WTC11 (cell line): ENCODE data around the gene SLC28A1.

Experiments used
- CREM ChIP-seq: sonication (generic); formaldehyde crosslinking; IDR thresholded peaks from 2 replicates; pipeline ENCODE4 v1.8.1; 2022; ENCODE audit warnings: mild to moderate bottlenecking, missing genetic modification reagents, moderate library complexity
- GABPB1 ChIP-seq: sonication (generic); formaldehyde crosslinking; IDR thresholded peaks from 2 replicates; pipeline ENCODE4 v1.8.1; 2023; ENCODE audit warnings: mild to moderate bottlenecking, missing genetic modification reagents
- IRF2 ChIP-seq: sonication (generic); formaldehyde crosslinking; IDR thresholded peaks from 2 replicates; pipeline ENCODE4 v1.8.0; 2022; ENCODE audit warnings: low read depth, missing genetic modification reagents, borderline replicate concordance
- KAT7 ChIP-seq: sonication (generic); formaldehyde crosslinking; IDR thresholded peaks from 2 replicates; pipeline ENCODE4 v1.8.1; 2023; ENCODE audit warnings: missing genetic modification reagents, mild to moderate bottlenecking, borderline replicate concordance
- SP1 ChIP-seq: sonication (generic); formaldehyde crosslinking; conservative IDR thresholded peaks from 2 replicates; pipeline ENCODE4 v1.8.1; 2022; ENCODE audit warnings: missing genetic modification reagents
- TCF7 ChIP-seq: sonication (generic); formaldehyde crosslinking; IDR thresholded peaks from 2 replicates; pipeline ENCODE4 v1.8.0; 2022; ENCODE audit warnings: mild to moderate bottlenecking, low read depth, missing genetic modification reagents, moderate library complexity
- USF2 ChIP-seq: sonication (generic); formaldehyde crosslinking; IDR thresholded peaks from 2 replicates; pipeline ENCODE4 v1.8.1; 2023; ENCODE audit warnings: mild to moderate bottlenecking, missing genetic modification reagents, moderate library complexity
- ZNF396 ChIP-seq: fragments of 250-450 bp; sonication (Bioruptor Pico); IDR thresholded peaks from 2 replicates; pipeline ENCODE4 v1.8.0; 2021; ENCODE audit warnings: mild to moderate bottlenecking, moderate library complexity, borderline replicate concordance
- TF ChIP-seq, protein P1 (sequence below): fragments of 250-450 bp; sonication (Bioruptor Pico); IDR thresholded peaks from 2 replicates; pipeline ENCODE4 v1.9.0; 2021; ENCODE audit warnings: mild to moderate bottlenecking
- TF ChIP-seq, protein P2 (sequence below): fragments of 200-600 bp; IDR thresholded peaks from 2 replicates; pipeline ENCODE4 v1.8.0; 2022; ENCODE audit warnings: antibody characterized with exemption
- TF ChIP-seq, protein P3 (sequence below): sonication (generic); formaldehyde crosslinking; IDR thresholded peaks from 2 replicates; pipeline ENCODE4 v1.8.1; 2023; ENCODE audit warnings: mild to moderate bottlenecking, missing genetic modification reagents

- TF ChIP-seq, protein P1, sequence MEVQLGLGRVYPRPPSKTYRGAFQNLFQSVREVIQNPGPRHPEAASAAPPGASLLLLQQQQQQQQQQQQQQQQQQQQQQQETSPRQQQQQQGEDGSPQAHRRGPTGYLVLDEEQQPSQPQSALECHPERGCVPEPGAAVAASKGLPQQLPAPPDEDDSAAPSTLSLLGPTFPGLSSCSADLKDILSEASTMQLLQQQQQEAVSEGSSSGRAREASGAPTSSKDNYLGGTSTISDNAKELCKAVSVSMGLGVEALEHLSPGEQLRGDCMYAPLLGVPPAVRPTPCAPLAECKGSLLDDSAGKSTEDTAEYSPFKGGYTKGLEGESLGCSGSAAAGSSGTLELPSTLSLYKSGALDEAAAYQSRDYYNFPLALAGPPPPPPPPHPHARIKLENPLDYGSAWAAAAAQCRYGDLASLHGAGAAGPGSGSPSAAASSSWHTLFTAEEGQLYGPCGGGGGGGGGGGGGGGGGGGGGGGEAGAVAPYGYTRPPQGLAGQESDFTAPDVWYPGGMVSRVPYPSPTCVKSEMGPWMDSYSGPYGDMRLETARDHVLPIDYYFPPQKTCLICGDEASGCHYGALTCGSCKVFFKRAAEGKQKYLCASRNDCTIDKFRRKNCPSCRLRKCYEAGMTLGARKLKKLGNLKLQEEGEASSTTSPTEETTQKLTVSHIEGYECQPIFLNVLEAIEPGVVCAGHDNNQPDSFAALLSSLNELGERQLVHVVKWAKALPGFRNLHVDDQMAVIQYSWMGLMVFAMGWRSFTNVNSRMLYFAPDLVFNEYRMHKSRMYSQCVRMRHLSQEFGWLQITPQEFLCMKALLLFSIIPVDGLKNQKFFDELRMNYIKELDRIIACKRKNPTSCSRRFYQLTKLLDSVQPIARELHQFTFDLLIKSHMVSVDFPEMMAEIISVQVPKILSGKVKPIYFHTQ, result no peak
- TF ChIP-seq ZNF396 (CRISPR knock-in tag) (no peak), CREM (CRISPR knock-in tag) (no peak), TCF7 (no peak), KAT7 (CRISPR knock-in tag) (no peak), USF2 (CRISPR knock-in tag) (no peak), SP1 (no peak), GABPB1 (CRISPR knock-in tag) (no peak), IRF2 (CRISPR knock-in tag) (no peak)
- TF ChIP-seq, protein P2, sequence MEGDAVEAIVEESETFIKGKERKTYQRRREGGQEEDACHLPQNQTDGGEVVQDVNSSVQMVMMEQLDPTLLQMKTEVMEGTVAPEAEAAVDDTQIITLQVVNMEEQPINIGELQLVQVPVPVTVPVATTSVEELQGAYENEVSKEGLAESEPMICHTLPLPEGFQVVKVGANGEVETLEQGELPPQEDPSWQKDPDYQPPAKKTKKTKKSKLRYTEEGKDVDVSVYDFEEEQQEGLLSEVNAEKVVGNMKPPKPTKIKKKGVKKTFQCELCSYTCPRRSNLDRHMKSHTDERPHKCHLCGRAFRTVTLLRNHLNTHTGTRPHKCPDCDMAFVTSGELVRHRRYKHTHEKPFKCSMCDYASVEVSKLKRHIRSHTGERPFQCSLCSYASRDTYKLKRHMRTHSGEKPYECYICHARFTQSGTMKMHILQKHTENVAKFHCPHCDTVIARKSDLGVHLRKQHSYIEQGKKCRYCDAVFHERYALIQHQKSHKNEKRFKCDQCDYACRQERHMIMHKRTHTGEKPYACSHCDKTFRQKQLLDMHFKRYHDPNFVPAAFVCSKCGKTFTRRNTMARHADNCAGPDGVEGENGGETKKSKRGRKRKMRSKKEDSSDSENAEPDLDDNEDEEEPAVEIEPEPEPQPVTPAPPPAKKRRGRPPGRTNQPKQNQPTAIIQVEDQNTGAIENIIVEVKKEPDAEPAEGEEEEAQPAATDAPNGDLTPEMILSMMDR, result no peak
- TF ChIP-seq, protein P3, sequence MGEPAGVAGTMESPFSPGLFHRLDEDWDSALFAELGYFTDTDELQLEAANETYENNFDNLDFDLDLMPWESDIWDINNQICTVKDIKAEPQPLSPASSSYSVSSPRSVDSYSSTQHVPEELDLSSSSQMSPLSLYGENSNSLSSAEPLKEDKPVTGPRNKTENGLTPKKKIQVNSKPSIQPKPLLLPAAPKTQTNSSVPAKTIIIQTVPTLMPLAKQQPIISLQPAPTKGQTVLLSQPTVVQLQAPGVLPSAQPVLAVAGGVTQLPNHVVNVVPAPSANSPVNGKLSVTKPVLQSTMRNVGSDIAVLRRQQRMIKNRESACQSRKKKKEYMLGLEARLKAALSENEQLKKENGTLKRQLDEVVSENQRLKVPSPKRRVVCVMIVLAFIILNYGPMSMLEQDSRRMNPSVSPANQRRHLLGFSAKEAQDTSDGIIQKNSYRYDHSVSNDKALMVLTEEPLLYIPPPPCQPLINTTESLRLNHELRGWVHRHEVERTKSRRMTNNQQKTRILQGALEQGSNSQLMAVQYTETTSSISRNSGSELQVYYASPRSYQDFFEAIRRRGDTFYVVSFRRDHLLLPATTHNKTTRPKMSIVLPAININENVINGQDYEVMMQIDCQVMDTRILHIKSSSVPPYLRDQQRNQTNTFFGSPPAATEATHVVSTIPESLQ (CRISPR knock-in tag), result no peak
Measured at GRCh38 chr15:84885801-84886200, 1.3 kb downstream of the SLC28A1 start.
